GM21381 (cell line): Measurements from ENCODE around the gene AIDA.
A peak's percentile ranks its signal among the peaks of the same experiment; 100 is the strongest.
"Not testable (repeated sequence)": the region's sequence is repeated elsewhere in the genome, so short reads cannot be mapped to it uniquely, and the experiment has no call there.

ENCODE experiments used
- ATAC-seq: cut with Tn5 transposase; IDR thresholded peaks from one replicate; pipeline ENCODE4 v1.9.1; 2021; ENCODE audit warnings: mild to moderate bottlenecking, moderate library complexity; ENCODE audit not compliant: unreplicated experiment

The AIDA gene

DNA sequence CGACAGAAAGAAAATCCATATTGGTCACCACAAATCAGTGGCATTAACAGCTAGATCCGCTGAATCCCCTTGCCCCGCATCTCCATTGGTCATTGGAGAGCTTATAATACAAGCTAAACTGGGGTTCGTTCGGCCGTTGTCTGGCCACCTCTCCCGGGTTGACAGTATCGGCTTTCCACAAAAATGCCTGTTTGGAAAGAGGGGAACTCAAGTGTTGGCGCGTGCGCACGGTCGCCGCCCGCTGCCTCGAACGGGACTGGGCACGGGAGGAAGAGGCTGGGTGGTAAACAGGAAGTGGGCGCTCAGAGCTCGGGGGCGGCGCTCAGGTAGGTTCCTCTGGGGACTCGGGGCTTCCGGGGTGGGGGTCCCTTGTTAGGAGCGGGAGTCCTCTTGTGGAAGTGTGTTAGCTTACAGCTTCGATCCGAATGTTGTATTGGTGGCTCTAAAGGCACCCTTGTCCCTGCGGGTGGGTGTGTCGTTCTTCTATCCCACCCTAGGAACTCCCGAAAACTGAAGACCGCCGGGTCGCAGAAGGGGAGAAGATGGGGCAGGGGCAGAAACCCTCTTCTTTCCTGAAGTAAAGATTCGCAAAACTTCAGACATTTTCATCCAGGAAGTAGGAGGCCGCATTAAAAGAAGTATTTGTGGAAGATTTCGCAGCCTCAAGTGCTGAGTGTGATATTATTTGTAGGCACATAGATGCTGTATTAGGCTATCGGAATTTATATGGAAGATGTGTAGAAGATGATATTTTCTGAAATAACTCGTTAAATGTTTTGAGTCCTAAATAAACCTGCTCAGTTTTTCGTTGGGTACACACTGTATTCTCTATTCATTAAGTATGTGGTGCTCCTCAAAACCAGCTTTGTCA is 1.0 kb upstream of the AIDA start:
- ATAC-seq = peak; percentile 58

DNA sequence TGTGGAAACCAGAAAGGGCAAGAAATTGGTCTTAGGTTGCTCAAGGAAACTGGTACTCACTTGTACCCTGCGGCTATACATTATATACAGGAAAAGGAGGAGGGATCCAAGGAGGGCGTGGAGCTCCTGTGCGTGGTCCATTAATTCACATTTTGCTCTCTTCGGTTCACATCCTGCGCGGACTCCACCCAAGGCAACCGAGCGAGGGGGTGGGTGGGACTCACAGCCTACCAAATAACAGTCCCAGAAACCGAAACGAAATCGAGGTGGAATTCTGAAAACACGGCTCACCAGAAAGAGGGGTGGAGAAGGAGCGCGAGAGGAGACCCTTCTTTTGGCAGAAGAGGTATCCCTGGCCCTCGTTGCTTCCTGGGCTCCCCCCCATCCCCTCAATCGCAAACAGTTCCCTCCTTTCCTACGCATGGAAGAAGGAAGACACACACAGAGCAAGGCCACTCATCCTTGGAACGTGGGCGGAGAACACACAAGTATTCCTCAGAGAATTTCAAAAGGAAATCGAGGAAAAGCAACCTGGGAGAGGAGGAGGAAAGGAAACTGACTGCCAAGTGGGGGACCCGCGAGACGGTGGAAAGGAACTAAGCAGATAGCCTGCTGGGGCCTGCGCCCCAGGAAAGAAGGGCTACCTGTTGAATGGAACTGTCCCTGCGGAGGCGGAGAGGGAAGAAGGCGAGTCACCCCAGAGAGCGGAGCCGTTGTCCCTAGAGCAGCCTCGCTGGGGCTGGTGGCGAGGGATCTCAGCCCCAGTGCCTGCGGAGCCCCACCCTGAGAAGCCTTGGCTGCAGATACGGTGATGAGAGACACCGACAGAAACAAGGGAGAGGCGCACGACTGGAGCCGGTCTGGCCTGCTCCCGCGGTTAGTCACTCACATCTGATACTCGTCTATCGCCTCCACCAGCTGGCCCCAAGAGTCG is 705 bp downstream of the AIDA start:
- ATAC-seq = peak; percentile 33

DNA sequence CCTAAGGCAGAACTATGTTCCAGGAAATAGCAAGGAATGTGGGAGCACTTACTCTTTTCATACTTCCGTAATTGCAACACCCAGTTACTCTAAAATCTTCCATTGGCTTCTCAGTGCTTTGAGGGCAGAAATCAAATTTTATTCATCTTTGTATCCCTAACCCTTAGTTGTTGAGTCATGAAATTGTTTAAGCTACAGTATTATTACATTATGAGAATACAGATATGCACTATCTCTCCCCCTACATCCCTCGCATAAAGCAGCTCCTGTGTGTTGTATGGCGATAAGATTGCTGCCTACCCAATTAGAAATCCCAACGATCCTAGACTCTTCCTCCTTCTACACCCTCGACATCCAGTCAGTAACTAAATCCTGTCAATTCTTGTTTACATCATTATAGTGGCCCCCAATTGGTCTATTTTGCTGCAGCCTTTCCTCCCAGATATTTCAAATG is 2.6 kb downstream of the AIDA start:
- ATAC-seq = no peak

DNA sequence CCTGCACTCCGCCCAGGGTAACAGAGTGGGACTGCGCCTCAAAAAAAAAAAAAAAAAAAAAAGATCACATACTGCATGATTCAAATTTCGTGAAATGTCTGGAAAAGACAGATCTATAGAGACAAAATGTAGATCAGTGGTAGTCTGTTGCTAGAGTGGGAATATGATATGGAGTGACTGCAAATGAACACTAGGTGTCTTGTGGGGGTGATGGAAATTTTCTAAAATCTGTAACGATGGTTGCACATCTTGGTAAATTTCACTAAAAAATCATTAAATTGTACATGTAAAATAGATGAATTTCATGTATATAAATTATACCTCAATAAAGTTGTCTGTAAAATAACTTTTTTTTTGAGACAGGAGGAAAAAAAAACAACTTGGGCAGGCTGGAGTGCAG is 5.5 kb downstream of the AIDA start:
- no peak for ATAC-seq

GRCh38 chr1:222704260-222704659 is 8.0 kb downstream of the AIDA start:
- no peak for ATAC-seq

GRCh38 chr1:222702210-222702609 is 10.1 kb downstream of the AIDA start:
- ATAC-seq = no peak

GRCh38 chr1:222697826-222698225 is 14.5 kb downstream of the AIDA start:
- ATAC-seq = no peak

- no peak for ATAC-seq
Measured at GRCh38 chr1:222697203-222697602, 15.1 kb downstream of the AIDA start.

- no peak for ATAC-seq
Measured at GRCh38 chr1:222696741-222697140, 15.6 kb downstream of the AIDA start.

- no peak for ATAC-seq
Measured at GRCh38 chr1:222694927-222695326, 17.4 kb downstream of the AIDA start.

DNA sequence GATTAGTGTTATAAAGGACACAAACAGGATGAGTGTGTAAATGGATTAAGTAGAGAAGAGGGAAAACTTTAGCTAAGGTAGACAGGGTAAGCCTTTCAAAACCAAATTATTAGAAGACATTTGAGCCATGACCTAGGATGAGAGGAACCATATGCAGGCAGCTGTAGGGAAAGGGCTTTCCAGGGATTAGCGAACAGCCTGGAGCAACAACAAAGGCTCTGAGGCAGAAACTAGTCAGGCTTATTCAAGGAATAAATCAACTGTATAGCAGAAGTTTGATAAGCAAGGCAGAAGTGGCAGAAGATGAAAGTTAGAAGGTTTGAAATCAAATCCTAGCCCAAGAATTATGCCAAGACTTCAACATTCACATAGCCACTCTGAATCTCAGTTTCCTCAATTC is 21.3 kb downstream of the AIDA start:
- ATAC-seq = no peak

- ATAC-seq = no peak
Measured at GRCh38 chr1:222680080-222680479, 32.2 kb downstream of the AIDA start.

GRCh38 chr1:222670110-222670509 is 42.2 kb downstream of the AIDA start:
- ATAC-seq = no peak

- ATAC-seq = not testable (repeated sequence)
Measured at GRCh38 chr1:222669107-222669506, 43.2 kb downstream of the AIDA start.

GRCh38 chr1:222668184-222668583 is 44.1 kb downstream of the AIDA start:
- not testable (repeated sequence) for ATAC-seq

DNA sequence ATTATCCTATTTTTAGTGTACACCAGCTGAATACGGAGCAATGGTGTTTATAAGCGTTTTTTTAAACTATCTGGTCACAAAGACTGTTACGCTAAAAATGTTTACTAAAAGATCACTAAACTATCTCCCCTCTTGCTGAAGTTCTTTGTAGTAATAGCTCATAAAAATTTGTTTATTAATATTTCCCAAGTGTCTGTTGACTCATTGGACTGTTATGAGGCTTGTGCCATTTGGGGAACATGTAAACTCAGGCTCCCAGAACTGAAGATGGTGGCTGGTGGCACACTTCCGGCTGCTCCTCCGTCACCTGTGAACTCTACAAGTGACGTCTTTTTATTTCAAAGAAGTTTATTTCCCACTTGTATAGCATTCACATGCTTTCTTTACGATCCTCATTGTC is 46.3 kb downstream of the AIDA start:
- no peak for ATAC-seq

- no peak for ATAC-seq
Measured at GRCh38 chr1:222663431-222663934, 48.8 kb downstream of the AIDA start.

DNA sequence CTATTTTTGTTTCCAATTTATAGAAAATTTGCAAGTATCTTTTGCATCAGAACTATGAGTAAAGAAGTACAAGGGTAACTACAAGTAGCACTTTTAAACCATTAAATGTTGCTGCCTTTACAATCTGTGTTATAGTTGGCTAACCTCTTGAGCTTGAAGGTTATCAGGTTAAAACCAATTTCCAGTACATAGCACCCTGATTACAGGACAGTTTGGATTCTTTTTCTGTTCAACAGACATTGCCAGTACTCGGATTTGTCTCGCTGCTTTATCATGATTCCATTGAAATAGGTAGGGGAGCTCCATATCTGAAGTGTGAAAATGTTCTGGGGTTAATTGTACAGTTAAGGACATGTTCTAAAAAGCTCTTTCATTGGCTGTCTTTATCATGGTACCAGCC is 54.4 kb downstream of the AIDA start:
- no peak for ATAC-seq

DNA sequence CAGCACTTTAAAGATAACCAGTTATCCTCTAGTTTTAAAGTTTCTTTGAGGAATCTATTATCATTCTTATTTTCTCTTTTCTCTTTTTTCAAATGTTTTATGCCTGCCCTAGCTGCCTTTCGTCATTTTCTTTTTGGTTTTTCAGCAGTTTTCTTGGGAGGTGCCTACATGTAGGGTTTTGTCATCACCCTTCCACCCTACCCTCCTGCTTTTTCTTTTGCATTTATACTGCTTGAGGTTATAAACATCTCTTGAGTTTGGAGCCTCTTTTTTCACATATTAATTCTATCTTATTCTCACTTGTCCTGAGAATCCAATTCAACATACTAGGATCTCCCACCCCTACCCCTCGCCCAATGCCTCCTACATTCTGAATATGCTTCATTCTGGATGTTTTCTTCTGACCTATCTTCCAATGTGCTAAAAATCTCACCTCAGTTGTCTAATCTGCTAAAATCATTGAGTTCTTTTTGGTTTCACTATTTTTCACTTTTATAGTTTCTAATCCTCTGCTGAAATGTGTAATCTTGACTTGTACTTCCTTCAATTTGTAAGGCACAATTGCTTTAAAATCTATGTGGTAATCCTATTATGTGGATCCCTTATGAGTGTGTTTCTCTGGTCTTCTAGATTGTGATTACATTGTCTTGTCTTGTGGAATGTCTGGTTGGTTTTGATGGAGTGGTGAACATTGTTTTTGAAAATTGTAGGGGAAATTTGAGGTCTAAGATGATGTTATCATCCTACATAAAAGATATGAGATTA is 55.7 kb downstream of the AIDA start:
- ATAC-seq = no peak

- peak; percentile 91 for ATAC-seq
Measured at GRCh38 chr1:222654849-222655248, 57.4 kb downstream of the AIDA start.
